Central memory CD4-positive, alpha-beta T cell (primary cell): ENCODE measurements around the gene CR1L.
"Not testable (repeated sequence)": the region's sequence is repeated elsewhere in the genome, so short reads cannot be mapped to it uniquely, and the experiment has no call there.

Experiments
- DNase-seq: peaks from one replicate; pipeline ENCODE4 v3.0.0; 2022

CR1L gene

GRCh38 chr1:207690551-207690950, 45.6 kb downstream of the CR1L start:
- not testable (repeated sequence) for DNase-seq

- no peak for DNase-seq
Observed at GRCh38 chr1:207691010-207691409, 46.1 kb downstream of the CR1L start.

GRCh38 chr1:207691841-207692240, 46.9 kb downstream of the CR1L start:
- DNase-seq = no peak

GRCh38 chr1:207692291-207692690, 47.4 kb downstream of the CR1L start:
- DNase-seq = not testable (repeated sequence)

GRCh38 chr1:207695891-207696290, 51.0 kb downstream of the CR1L start:
- DNase-seq = no peak

- peak; percentile 21 for DNase-seq
Observed at GRCh38 chr1:207698822-207699483, 54.0 kb downstream of the CR1L start.

GRCh38 chr1:207702317-207702716, 57.4 kb downstream of the CR1L start:
- DNase-seq = no peak

GRCh38 chr1:207703712-207704111, 58.8 kb downstream of the CR1L start:
- DNase-seq = no peak

GRCh38 chr1:207708004-207708403, 63.1 kb downstream of the CR1L start:
- DNase-seq = not testable (repeated sequence)

- no peak for DNase-seq
Observed at GRCh38 chr1:207711285-207711684, 66.4 kb downstream of the CR1L start.

GRCh38 chr1:207712701-207713100, 67.8 kb downstream of the CR1L start:
- not testable (repeated sequence) for DNase-seq

GRCh38 chr1:207713529-207713928, 68.6 kb downstream of the CR1L start:
- no peak for DNase-seq

GRCh38 chr1:207719234-207719633, 74.3 kb downstream of the CR1L start:
- no peak for DNase-seq

- not testable (repeated sequence) for DNase-seq
Observed at GRCh38 chr1:207728200-207728858, 83.4 kb downstream of the CR1L start.

GRCh38 chr1:207737503-207738157, 92.7 kb downstream of the CR1L start:
- not testable (repeated sequence) for DNase-seq

GRCh38 chr1:207738158-207738659, 93.3 kb downstream of the CR1L start:
- DNase-seq = peak; percentile 55

GRCh38 chr1:207740207-207740606, 95.3 kb downstream of the CR1L start:
- DNase-seq = no peak

- no peak for DNase-seq
Observed at GRCh38 chr1:207742850-207743555, 98.1 kb downstream of the CR1L start.

GRCh38 chr1:207744000-207744534, 99.1 kb downstream of the CR1L start:
- no peak for DNase-seq

- DNase-seq = no peak
Observed at GRCh38 chr1:207745285-207745684, 100.4 kb downstream of the CR1L start.

- DNase-seq = no peak
Observed at GRCh38 chr1:207745839-207746767, 101.2 kb downstream of the CR1L start.
